ENCODE results near the gene ADAMTS15. TPM values are rescaled to one million over a fixed set of nuclear protein-coding genes. Genes with fewer than 3 reads are reported as not detected.

Gene ADAMTS15, protein sequence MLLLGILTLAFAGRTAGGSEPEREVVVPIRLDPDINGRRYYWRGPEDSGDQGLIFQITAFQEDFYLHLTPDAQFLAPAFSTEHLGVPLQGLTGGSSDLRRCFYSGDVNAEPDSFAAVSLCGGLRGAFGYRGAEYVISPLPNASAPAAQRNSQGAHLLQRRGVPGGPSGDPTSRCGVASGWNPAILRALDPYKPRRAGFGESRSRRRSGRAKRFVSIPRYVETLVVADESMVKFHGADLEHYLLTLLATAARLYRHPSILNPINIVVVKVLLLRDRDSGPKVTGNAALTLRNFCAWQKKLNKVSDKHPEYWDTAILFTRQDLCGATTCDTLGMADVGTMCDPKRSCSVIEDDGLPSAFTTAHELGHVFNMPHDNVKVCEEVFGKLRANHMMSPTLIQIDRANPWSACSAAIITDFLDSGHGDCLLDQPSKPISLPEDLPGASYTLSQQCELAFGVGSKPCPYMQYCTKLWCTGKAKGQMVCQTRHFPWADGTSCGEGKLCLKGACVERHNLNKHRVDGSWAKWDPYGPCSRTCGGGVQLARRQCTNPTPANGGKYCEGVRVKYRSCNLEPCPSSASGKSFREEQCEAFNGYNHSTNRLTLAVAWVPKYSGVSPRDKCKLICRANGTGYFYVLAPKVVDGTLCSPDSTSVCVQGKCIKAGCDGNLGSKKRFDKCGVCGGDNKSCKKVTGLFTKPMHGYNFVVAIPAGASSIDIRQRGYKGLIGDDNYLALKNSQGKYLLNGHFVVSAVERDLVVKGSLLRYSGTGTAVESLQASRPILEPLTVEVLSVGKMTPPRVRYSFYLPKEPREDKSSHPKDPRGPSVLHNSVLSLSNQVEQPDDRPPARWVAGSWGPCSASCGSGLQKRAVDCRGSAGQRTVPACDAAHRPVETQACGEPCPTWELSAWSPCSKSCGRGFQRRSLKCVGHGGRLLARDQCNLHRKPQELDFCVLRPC
- 8.2 and 13.3 TPM in 2 replicates for total RNA-seq

DNA sequence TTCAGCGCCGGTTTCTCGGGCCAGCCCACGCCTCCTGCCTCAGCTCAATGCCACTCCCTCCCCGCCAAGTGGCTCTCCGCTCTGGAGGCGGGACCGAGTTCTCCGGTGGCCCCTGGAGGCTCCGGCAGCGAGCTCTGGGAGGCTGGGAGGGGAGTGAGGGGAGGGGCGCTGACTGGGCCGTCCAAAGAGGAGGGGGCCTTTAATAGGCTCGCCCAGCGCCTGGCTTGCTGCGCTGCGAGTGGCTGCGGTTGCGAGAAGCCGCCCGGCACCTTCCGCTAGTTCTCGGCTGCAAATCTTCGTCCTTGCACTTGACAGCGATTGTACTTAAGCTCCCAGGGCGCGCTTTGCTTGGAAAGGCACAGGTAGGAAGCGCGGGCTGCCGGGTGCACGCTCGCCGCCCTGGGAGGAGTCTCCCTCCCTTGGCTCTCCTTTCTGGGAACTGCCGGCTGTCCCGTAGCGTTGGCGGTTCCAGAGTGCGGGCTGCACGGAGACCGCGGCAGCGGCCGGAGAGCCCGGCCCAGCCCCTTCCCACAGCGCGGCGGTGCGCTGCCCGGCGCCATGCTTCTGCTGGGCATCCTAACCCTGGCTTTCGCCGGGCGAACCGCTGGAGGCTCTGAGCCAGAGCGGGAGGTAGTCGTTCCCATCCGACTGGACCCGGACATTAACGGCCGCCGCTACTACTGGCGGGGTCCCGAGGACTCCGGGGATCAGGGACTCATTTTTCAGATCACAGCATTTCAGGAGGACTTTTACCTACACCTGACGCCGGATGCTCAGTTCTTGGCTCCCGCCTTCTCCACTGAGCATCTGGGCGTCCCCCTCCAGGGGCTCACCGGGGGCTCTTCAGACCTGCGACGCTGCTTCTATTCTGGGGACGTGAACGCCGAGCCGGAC lies at the start of gene ADAMTS15:
TSS of gene ADAMTS15 (plus strand) at position 230 of the 894 bp plus-strand sequence. CDS start at position 559, 329 bp downstream.

DNA sequence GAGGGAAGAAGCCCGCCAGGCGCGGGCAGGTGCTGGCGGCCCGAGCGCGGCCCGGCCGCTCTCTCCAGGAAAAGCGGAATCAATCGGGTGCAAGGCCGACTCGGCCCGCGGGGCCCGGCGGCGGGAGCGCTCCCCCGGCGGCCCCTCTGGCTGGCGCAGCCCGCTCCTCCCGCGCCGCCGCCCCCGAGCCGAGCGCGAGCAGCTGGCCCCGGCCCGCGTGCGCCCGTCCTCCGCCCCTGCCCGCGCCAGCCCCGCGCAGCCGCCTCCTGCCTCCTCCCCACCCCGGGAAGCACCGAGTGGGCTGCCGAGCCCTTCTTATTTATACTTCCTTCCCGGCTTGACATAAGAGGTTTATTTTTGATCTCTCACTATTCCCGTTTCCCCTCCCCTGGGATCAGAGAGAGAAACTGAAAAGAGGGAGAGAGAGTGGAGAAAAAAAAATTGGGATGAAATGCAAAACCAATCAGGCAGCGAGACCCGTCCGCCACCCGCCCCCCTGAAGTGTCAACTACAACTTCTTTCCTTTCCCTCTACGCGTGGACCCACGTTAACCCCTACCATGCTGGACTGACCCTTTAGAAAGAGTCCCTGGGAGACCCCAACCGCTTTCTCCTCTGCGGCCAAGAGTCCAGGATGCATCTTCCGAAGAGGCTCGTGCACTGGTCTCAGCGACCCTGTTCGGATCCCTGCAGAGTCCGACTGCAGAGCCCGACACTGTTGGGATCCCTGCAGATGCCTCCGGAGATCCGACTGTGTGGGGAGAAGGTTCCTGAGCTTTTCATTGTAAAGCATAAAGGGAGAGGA lies 19.9 kb upstream of the ADAMTS15 start, which contains the start of gene ADAMTS8:
TSS of gene ADAMTS8 (minus strand) at position 294 of the 804 bp plus-strand sequence. CDS start 323 bp downstream, outside the sequence.

Other genes with a start within 250 kb of the ADAMTS15 start
- gene ZBTB44, start 133.7 kb upstream of the ADAMTS15 start, total RNA-seq, result 28.5 and 32.2 TPM in 2 replicates
- gene ADAMTS8, start 20.0 kb upstream of the ADAMTS15 start, total RNA-seq, result under 0.01 TPM in 1 of 2 replicates, not detected in the other

Data from placental pericyte (primary cell).